Transverse colon (tissue), 4 donors: ENCODE measurements around the gene RAB3GAP2. TPM values are rescaled to one million over a fixed set of nuclear protein-coding genes. Genes with fewer than 3 reads are reported as not detected.

Source experiments
- DNase-seq: peaks from one replicate; pipeline ENCODE4 v3.0.0-alpha.2; 2019
- H3K27ac ChIP-seq, 4 donors: fragments of 200-600 bp; sonication (generic); 2 replicates each; pipeline ENCODE4 v1.5.1; 2016 to 2018; ENCODE audit warnings: inconsistent platforms in 4 of 4
- H3K27me3 ChIP-seq: fragments of 200-600 bp; sonication (generic); 2 replicates; pipeline ENCODE4 v1.5.1; 2017; ENCODE audit warnings: inconsistent platforms
- H3K36me3 ChIP-seq, 4 donors: fragments of 200-600 bp; sonication (generic); 2 replicates each; pipeline ENCODE4 v1.5.1; 2017 to 2019; ENCODE audit warnings: inconsistent platforms in 4 of 4
- H3K4me1 ChIP-seq, 4 donors: fragments of 200-600 bp; sonication (generic); 2 replicates each; pipeline ENCODE4 v1.5.1; 2017 to 2020; ENCODE audit warnings: inconsistent platforms in 4 of 4
- H3K4me3 ChIP-seq, 4 donors: fragments of 200-600 bp; sonication (generic); 1 replicate in 1 of 4; 2 replicates in 3 of 4; pipeline versions ENCODE4 v1.5.1 to v1.6.1; 2017 to 2019; ENCODE audit warnings: inconsistent platforms in 4 of 4
- H3K9me3 ChIP-seq, 2 donors: fragments of 200-600 bp; sonication (generic); 2 replicates each; pipeline ENCODE4 v1.5.1; 2017 to 2019; ENCODE audit warnings: inconsistent platforms in 2 of 2
- EP300 ChIP-seq: sonication (generic); formaldehyde crosslinking; IDR thresholded peaks from one replicate; pipeline ENCODE4 v1.6.1; 2017; ENCODE audit warnings: antibody characterized with exemption, low read depth
- POLR2A ChIP-seq: fragments of 450-650 bp; IDR thresholded peaks from one replicate; pipeline ENCODE4 v1.6.1; 2016; ENCODE audit warnings: antibody characterized with exemption, mild to moderate bottlenecking, moderate library complexity
- POLR2AphosphoS5 ChIP-seq, 3 donors: sonication (generic); formaldehyde crosslinking; IDR thresholded peaks; one replicate each; pipeline ENCODE4 v1.6.1; 2016; ENCODE audit warnings: antibody characterized with exemption in 3 of 3
- WGBS, 2 donors: methylation state at CpG; one replicate each; pipeline ENCODE4 v1.1.5; 2018; ENCODE audit warnings: low coverage in 1 of 2; 5-methylcytosine and 5-hydroxymethylcytosine counted together
- in situ Hi-C, 4 donors: fragments of 200-750 bp; cut with MboI; loops; one replicate each; pipeline versions ENCODE4 v1.15.0 to v1.15.1; 2017; ENCODE audit warnings: low sequenced_read_pairs in 3 of 4, low pct_ligation_motif_present in 1 of 4, low pct_unique_long_range_greater_than_20kb in 1 of 4
- intact Hi-C: fragments of 100-400 bp; cut with DNase I; formaldehyde crosslinking; loops from one replicate; pipeline ENCODE4 v1.15.1; 2023; ENCODE audit warnings: low total_unique reads
- total RNA-seq, 4 donors: library from RNA; depleted of rRNA; stranded (reverse); fragments of >200 nt; gene quantifications; one replicate each; pipeline ENCODE4 v1.1.0, GENCODE V29; 2016
- TF ChIP-seq, protein P1 (sequence below), 5 experiments: fragments of 200-600 bp in 3 of 5; fragments of 450-650 bp in 2 of 5; sonication (generic) in 3 of 5; IDR thresholded peaks; 1 replicate in 2 of 5; 2 replicates in 3 of 5; pipeline ENCODE4 v1.5.1; 2016 to 2017; ENCODE audit warnings: antibody characterized with exemption in 5 of 5, inconsistent platforms in 3 of 5, mild to moderate bottlenecking in 2 of 5, moderate library complexity in 1 of 5

RAB3GAP2 gene
- total RNA-seq, 4 donors from 2014 or later = 17.6 to 28.1 (median 23.9) TPM

DNA sequence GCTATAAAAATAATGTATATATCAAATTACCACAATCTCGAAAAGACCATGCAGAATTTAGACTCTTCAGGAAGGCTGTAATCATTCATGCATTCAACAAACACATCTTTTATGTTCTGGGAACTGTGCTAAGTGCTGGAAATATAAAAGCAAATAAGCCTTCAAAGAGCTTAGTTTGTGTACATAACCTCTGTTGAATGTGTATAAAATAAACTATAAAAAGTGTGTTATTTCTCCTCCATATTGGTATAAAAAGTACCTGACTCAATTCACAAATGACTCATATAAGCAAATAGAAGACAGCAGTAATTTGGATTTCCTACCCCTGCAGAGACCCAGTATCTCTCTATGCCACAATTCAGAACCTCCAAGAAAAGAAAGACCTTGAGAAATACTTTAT is 36.8 kb downstream of the RAB3GAP2 start:
- Histone ChIP-seq H3K36me3 (peaks cover 0 to 14% (median 0%) of the 10 kb centered on the region in 4 donors), H3K27me3 (no peaks in the 10 kb centered on the region), H3K9me3 (no peaks in the 10 kb centered on the region), H3K4me1 (peaks cover 0 to 15% (median 7%) of the 10 kb centered on the region in 4 donors), H3K27ac (no peak overlapping the region), H3K4me3 (no peak overlapping the region)
- intact Hi-C loops = no loop called here
- TF ChIP-seq POLR2AphosphoS5 (IDR thresholded peaks at IDR 0.05) = no peak
- DNase-seq = no peak
- in situ Hi-C loops = no loop called here
- WGBS, 2 donors = 42 to 63% methylated on average over 1 of the region's 1 CpG

DNA sequence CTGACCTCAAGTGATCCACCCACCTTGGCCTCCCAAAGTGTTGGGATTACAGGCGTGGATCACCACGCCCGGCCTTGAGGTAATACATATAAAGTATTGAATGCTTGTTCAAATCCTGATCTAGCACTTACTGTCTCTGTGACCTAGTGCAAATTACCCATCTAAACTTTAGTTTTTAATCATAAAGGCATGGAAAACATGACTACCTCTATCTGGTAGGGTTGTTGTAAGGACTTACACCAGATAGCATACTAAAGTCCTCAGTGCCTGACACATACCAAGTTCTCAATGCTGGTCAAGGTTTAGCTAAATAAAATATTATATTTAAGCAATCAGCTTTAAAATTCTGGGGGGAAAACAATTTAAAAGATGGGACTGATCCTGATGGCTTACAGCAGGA is 38.3 kb downstream of the RAB3GAP2 start:
- intact Hi-C loops (no loop called here), in situ Hi-C loops (no loop called here)
- no peaks in the 10 kb centered on the region for H3K9me3 ChIP-seq
- peaks cover 0 to 14% (median 0%) of the 10 kb centered on the region in 4 donors for H3K36me3 ChIP-seq
- peaks cover 0 to 15% (median 7%) of the 10 kb centered on the region in 4 donors for H3K4me1 ChIP-seq
- H3K27ac ChIP-seq = no peak overlapping the region
- WGBS, 2 donors = 64 to 87% methylated on average over 3 of the region's 3 CpGs
- no peak for DNase-seq
- TF ChIP-seq EP300 (no peak), POLR2A (no peak), POLR2AphosphoS5 (IDR thresholded peaks at IDR 0.05) (no peak)
- TF ChIP-seq, protein P1, sequence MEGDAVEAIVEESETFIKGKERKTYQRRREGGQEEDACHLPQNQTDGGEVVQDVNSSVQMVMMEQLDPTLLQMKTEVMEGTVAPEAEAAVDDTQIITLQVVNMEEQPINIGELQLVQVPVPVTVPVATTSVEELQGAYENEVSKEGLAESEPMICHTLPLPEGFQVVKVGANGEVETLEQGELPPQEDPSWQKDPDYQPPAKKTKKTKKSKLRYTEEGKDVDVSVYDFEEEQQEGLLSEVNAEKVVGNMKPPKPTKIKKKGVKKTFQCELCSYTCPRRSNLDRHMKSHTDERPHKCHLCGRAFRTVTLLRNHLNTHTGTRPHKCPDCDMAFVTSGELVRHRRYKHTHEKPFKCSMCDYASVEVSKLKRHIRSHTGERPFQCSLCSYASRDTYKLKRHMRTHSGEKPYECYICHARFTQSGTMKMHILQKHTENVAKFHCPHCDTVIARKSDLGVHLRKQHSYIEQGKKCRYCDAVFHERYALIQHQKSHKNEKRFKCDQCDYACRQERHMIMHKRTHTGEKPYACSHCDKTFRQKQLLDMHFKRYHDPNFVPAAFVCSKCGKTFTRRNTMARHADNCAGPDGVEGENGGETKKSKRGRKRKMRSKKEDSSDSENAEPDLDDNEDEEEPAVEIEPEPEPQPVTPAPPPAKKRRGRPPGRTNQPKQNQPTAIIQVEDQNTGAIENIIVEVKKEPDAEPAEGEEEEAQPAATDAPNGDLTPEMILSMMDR (IDR thresholded peaks at IDR 0.05) = no peak
- no peak overlapping the region for H3K4me3 ChIP-seq
- H3K27me3 ChIP-seq = no peaks in the 10 kb centered on the region

DNA sequence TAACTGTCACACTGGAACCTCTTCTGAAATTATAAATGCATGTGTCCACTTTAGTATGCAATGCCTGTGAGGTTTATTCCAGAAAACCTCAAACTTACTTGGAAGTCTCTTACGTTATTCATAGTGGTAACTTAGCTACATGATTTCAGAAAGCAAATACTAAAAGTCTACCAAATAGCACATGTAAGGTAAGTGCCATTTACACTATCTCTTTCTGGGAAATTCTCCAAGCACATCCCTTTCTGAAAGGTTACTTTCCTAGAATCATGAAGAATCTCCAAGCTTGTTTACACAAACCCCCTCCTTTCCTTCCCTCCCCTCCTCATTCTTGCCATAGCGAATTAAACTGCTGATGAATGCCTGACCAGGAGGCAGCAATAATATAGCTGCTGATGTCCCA is 42.5 kb downstream of the RAB3GAP2 start:
- no peak for DNase-seq
- Histone ChIP-seq H3K4me3 (no peak overlapping the region), H3K9me3 (no peaks in the 10 kb centered on the region), H3K27me3 (no peaks in the 10 kb centered on the region), H3K36me3 (peaks cover 0 to 14% (median 0%) of the 10 kb centered on the region in 4 donors), H3K27ac (no peak overlapping the region), H3K4me1 (peaks cover 0 to 3% (median 0%) of the 10 kb centered on the region in 4 donors)
- WGBS, 2 donors = 67 to 84% methylated on average over 2 of the region's 2 CpGs
- intact Hi-C loops = no loop called here
- in situ Hi-C loops = no loop called here
- no peak for TF ChIP-seq POLR2A
- TF ChIP-seq EP300 = no peak
- TF ChIP-seq, protein P1 (IDR thresholded peaks at IDR 0.05) = no peak
- TF ChIP-seq POLR2AphosphoS5 (IDR thresholded peaks at IDR 0.05) = no peak

DNA sequence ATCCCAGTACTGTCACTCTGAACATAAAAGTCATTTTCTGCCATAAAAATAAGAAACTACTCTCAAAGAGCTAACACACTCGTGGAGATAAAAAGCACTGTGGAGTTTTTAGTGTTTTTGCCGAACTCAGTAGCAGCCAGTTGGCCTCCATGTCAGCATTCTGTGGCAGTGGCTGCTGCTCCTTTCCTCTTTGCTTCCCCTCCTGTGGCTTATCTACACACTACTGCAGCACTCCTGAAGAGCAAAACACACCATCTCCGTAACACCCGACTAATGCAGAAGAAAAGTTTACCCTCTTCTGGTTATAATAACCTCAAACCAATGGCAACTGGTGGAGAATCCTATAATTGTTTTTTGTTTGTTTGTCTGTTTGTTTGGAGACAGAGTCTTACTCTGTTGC is 44.9 kb downstream of the RAB3GAP2 start:
- TF ChIP-seq EP300 (no peak), POLR2A (no peak), POLR2AphosphoS5 (IDR thresholded peaks at IDR 0.05) (no peak)
- TF ChIP-seq, protein P1 (IDR thresholded peaks at IDR 0.05) = no peak
- Histone ChIP-seq H3K36me3 (peaks cover 0 to 8% (median 0%) of the 10 kb centered on the region in 4 donors), H3K9me3 (no peaks in the 10 kb centered on the region), H3K27me3 (no peaks in the 10 kb centered on the region), H3K27ac (no peak overlapping the region), H3K4me3 (no peak overlapping the region), H3K4me1 (peaks cover 0 to 3% (median 0%) of the 10 kb centered on the region in 4 donors)
- in situ Hi-C loops (no loop called here), intact Hi-C loops (no loop called here)
- DNase-seq = no peak
- WGBS, 2 donors = 76 to 86% methylated on average over 4 of the region's 4 CpGs

DNA sequence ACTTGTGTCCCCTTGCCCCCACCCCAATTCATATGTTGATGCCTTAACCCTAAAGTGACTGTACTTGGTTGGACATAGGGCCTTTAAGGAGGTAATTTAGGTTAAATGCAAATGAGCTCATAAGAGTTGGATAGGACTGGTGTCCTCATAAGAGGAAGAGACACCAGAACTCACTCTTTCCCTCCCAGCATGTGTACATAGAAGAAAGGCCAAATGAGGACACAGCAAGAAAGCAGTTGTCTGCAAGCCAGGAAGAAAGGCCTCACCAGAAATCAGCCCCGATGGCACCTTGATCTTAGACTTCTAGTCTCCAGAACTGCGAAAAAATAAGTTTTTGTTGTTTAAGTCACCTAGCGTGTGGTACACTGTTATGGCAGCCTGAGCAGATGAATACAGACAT is 45.5 kb downstream of the RAB3GAP2 start:
- 84 to 86% methylated on average over 3 of the region's 3 CpGs for WGBS, 2 donors
- in situ Hi-C loops = no loop called here

More for the DNA sequence above, 45.5 kb downstream of the RAB3GAP2 start:
- TF ChIP-seq, protein P1 (IDR thresholded peaks at IDR 0.05) = no peak
- TF ChIP-seq EP300 = no peak
- no peak for TF ChIP-seq POLR2AphosphoS5 (IDR thresholded peaks at IDR 0.05)
- TF ChIP-seq POLR2A = no peak
- H3K9me3 ChIP-seq = no peaks in the 10 kb centered on the region
- no peak for DNase-seq
- H3K36me3 ChIP-seq = peaks cover 0 to 2% (median 0%) of the 10 kb centered on the region in 4 donors
- no peak overlapping the region for H3K4me3 ChIP-seq
- no peaks in the 10 kb centered on the region for H3K27me3 ChIP-seq
- intact Hi-C loops = no loop called here
- H3K27ac ChIP-seq = no peak overlapping the region
- H3K4me1 ChIP-seq = peaks cover 0 to 9% (median 0%) of the 10 kb centered on the region in 4 donors
